HEK293T (cell line): Measurements from ENCODE around the gene PAPOLA.

ENCODE experiments used
- CTCF ChIA-PET: fragments of 350-600 bp; formaldehyde crosslinking; extraction: SDS; loops from one replicate; lab custom pipeline; 2021; ENCODE audit warnings: antibody characterized with exemption, inconsistent platforms; lab: Yijun Ruan, JAX
- POLR2A ChIA-PET: fragments of 350-600 bp; formaldehyde crosslinking; extraction: SDS; loops from one replicate; lab custom pipeline; 2020; ENCODE audit warnings: antibody characterized with exemption, inconsistent platforms; lab: Yijun Ruan, JAX
- DNase-seq: peaks from one replicate; pipeline ENCODE4 v3.0.0; 2012; ENCODE audit warnings: mixed read lengths; ENCODE audit errors: extremely low spot score
- ARNT ChIP-seq: fragments of 450-650 bp; IDR thresholded peaks from 2 replicates; pipeline ENCODE4 v1.6.1; 2017; ENCODE audit warnings: mild to moderate bottlenecking
- BHLHE40 ChIP-seq: fragments of 450-650 bp; IDR thresholded peaks from 2 replicates; pipeline ENCODE4 v1.6.1; 2016; ENCODE audit warnings: mild to moderate bottlenecking, moderate library complexity, borderline replicate concordance
- CTBP1 ChIP-seq: fragments of 450-650 bp; IDR thresholded peaks from 2 replicates; pipeline ENCODE4 v1.6.1; 2016; ENCODE audit warnings: borderline replicate concordance
- ELF4 ChIP-seq: fragments of 450-650 bp; IDR thresholded peaks from 2 replicates; pipeline ENCODE4 v1.6.1; 2017; ENCODE audit warnings: antibody characterized with exemption
- FOXA1 ChIP-seq: fragments of 450-650 bp; IDR thresholded peaks from 2 replicates; pipeline ENCODE4 v1.6.1; 2016; ENCODE audit warnings: mild to moderate bottlenecking
- FOXK2 ChIP-seq: fragments of 450-650 bp; IDR thresholded peaks from 2 replicates; pipeline ENCODE4 v1.6.1; 2016; ENCODE audit warnings: mild to moderate bottlenecking
- FOXM1 ChIP-seq: fragments of 450-650 bp; IDR thresholded peaks from 2 replicates; pipeline ENCODE4 v1.6.1; 2017; ENCODE audit warnings: mild to moderate bottlenecking, borderline replicate concordance
- HDGF ChIP-seq: fragments of 450-650 bp; IDR thresholded peaks from 2 replicates; pipeline ENCODE4 v1.6.1; 2017; ENCODE audit warnings: antibody characterized with exemption, borderline replicate concordance
- L3MBTL2 ChIP-seq: fragments of 450-650 bp; conservative IDR thresholded peaks from 2 replicates; pipeline ENCODE4 v1.6.1; 2016; ENCODE audit warnings: mild to moderate bottlenecking
- LEF1 ChIP-seq: fragments of 450-650 bp; IDR thresholded peaks from 2 replicates; pipeline ENCODE4 v1.6.1; 2017; ENCODE audit warnings: mild to moderate bottlenecking, borderline replicate concordance
- NFRKB ChIP-seq: fragments of 450-650 bp; IDR thresholded peaks from 2 replicates; pipeline ENCODE4 v1.6.1; 2016; ENCODE audit warnings: mild to moderate bottlenecking, moderate library complexity
- SP1 ChIP-seq: fragments of 450-650 bp; IDR thresholded peaks from 2 replicates; pipeline ENCODE4 v1.6.1; 2017
- SUZ12 ChIP-seq: fragments of 450-650 bp; IDR thresholded peaks from 2 replicates; pipeline ENCODE4 v1.6.1; 2016; ENCODE audit warnings: mild to moderate bottlenecking
- TARDBP ChIP-seq: fragments of 450-650 bp; IDR thresholded peaks from 2 replicates; pipeline ENCODE4 v1.6.1; 2016
- ZNF384 ChIP-seq: fragments of 450-650 bp; IDR thresholded peaks from 2 replicates; pipeline ENCODE4 v1.6.1; 2016
- TF ChIP-seq, protein P1 (sequence below): fragments of 450-650 bp; IDR thresholded peaks from 2 replicates; pipeline ENCODE4 v1.6.1; 2016

The PAPOLA gene

DNA sequence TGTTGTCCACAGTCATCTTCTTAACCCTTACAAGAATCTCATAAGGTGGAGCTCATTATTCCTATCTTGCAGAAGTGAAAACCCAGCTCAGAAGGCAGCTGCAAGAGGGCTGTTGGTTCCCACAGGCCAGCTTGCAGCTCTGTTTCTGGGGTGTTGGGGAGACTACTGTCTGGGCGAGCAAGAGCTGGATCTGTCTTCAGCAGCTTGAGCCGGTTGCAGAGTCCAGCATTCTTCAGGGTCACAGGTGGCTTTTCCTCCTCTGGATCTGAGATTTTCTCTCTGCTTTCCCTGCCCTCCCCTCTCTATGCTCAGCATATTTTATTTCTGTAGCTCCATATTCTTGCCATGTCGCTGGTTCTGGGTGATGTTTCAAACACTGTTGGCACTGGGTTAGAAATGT is 87.4 kb downstream of the PAPOLA start:
- no peak for TF ChIP-seq BHLHE40
- no peak for TF ChIP-seq FOXA1
- TF ChIP-seq HDGF = no peak
- TF ChIP-seq TARDBP = no peak
- no peak for TF ChIP-seq ZNF384
- TF ChIP-seq CTBP1 = no peak
- TF ChIP-seq L3MBTL2 = no peak
- TF ChIP-seq ARNT = no peak
- TF ChIP-seq FOXK2 = no peak
- no peak for TF ChIP-seq SUZ12
- no peak for TF ChIP-seq NFRKB
- no peak for TF ChIP-seq SP1
- TF ChIP-seq ELF4 = no peak
- TF ChIP-seq, protein P1, sequence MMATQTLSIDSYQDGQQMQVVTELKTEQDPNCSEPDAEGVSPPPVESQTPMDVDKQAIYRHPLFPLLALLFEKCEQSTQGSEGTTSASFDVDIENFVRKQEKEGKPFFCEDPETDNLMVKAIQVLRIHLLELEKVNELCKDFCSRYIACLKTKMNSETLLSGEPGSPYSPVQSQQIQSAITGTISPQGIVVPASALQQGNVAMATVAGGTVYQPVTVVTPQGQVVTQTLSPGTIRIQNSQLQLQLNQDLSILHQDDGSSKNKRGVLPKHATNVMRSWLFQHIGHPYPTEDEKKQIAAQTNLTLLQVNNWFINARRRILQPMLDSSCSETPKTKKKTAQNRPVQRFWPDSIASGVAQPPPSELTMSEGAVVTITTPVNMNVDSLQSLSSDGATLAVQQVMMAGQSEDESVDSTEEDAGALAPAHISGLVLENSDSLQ = no peak
- no peak for TF ChIP-seq LEF1
- no peak for TF ChIP-seq FOXM1
- ChIA-PET POLR2A (no interaction called here), CTCF (interaction anchor here (1.1 to 1.4 kb wide), 2 partner anchors 22 to 150 kb away, joined by 3 to 4 read pairs; no protein-coding TSS in a partner anchor)
- no peak for DNase-seq

DNA sequence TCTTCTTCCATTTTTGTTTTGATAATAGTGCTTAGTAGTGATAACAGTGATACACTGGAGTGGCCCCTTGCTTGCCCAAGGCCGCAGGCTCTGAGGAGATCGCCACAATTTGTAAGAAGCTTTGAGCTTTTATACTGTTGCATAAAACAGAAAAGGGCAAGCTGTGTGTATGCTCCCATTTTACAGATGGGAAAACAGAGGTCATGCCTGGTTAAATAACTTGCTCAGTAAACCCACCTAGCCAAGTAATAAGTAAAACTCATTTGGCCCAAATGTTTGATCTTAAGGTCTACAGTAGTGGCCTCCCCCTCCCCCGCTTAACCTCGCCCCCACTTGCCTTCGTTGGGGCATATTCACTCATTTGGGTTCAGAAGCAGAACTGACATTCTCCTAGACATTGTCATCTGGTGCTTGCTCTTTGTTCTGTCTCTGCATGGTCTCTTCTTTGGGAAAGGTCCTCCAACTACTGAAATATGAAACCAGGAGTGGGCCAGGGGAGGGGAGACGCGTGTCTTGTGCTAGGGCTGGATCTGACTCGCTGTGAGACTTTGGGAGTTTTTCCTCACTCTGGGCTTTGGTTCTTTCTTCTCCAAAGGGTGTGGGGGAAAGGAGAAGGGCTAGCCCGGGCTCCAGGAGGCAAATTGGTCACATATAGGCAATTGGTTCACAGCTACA is 88.1 kb downstream of the PAPOLA start:
- TF ChIP-seq, protein P1 = no peak
- TF ChIP-seq LEF1 (no peak), L3MBTL2 (no peak), SP1 (no peak), NFRKB (no peak), HDGF (no peak), ARNT (no peak), FOXM1 (no peak), SUZ12 (no peak), TARDBP (no peak), FOXA1 (no peak), BHLHE40 (no peak), CTBP1 (no peak), ZNF384 (no peak)
- POLR2A ChIA-PET = no interaction called here
- CTCF ChIA-PET = interaction anchor here (0.6 to 1.1 kb wide), 3 partner anchors 150 to 154 kb away, joined by 3 to 5 read pairs (median 4); no protein-coding TSS in a partner anchor
- DNase-seq = no peak

DNA sequence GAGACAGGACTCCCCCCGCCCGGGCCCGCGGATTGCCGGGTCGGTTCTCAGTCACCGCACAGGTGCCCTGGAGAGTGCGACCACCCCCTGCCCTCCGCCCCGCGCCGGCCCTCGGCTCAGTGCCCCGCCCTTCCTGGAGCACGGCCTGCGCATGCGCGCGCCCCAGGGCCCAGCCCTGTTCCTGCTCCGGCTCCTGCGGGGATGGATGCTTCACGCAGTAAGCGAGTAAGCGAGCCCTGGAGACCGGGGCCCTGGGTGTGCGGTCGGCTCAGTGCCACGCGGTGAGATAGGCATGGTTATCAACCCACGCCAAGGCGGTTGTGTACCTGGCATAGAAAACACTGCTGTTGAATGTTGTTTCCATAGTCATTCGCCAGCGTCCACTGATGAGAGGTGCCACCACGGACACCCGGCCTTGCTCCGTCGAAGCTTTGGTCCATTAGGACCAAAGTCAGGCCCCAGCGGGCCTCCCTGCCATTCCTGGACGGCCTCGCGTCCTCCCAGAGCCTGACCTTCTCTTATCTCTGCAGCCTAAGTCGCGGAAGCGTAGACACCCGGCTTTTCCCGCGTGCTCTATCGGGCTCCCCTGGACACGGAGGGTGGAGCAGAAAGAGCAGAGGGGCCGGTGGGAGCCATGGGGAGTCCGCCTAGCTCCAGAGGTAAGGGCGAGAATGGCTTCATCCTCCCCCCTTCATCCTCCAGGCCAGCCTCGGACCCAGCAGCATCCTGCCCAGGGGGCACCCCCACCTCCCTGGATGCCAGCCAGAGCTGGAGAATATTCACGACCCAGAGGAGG is 90.6 kb downstream of the PAPOLA start:
- TF ChIP-seq LEF1 (no peak), SP1 (no peak), FOXA1 (no peak), FOXK2 (no peak), ZNF384 (no peak), TARDBP (no peak)
- TF ChIP-seq, protein P1 = no peak
- DNase-seq = no peak
- ChIA-PET CTCF (no interaction called here), POLR2A (no interaction called here)

DNA sequence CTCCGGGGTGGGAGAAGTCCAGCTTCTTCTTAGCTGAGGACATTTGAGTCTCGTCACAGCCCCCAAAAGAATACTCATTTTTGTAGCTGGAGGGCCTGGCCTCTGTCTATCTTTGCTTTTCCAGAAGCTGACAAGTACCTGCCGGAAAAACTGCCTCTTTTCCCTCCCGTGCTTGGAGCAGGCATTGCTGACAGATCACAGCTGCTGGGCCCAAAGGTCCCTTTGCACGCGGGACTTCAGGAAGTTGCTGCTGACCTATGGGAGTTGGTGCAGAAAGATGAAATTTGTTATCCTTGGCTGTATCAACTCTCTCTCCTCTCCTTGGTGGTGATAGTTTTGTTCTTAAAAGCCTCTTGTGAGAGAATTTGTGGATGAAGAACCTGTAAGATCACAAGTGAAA is 92.8 kb downstream of the PAPOLA start:
- ChIA-PET POLR2A (no interaction called here), CTCF (no interaction called here)
- DNase-seq = no peak
- TF ChIP-seq CTBP1 (no peak), FOXM1 (no peak), LEF1 (no peak), ELF4 (no peak), L3MBTL2 (no peak), FOXA1 (no peak)
- TF ChIP-seq, protein P1 = no peak

DNA sequence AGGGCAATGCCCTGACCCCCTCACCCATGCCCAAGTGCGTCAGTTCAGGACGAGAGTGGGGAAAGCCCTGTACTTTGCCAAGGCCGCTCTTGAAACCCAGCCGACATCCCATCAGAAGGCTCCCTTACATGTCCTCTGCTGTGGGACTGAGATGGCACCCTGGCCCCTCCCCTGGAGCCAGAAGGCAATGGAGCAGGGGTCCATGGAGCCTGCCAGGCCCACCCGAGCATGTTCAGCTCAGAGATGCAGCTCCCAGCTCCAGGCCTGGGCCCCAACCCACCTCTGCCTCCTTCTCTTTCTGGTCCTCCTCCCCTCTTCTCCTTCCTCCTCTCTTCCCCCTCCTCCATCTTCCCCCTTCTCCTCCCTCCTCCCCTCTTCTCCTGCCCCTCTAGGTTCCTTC is 95.5 kb downstream of the PAPOLA start:
- ChIA-PET CTCF (no interaction called here), POLR2A (no interaction called here)
- no peak for TF ChIP-seq L3MBTL2
- no peak for TF ChIP-seq ZNF384
- TF ChIP-seq SP1 = no peak
- no peak for TF ChIP-seq NFRKB
- no peak for TF ChIP-seq HDGF
- TF ChIP-seq LEF1 = no peak
- TF ChIP-seq CTBP1 = no peak
- TF ChIP-seq FOXK2 = no peak
- no peak for TF ChIP-seq FOXM1
- no peak for TF ChIP-seq BHLHE40
- TF ChIP-seq, protein P1 = no peak
- TF ChIP-seq SUZ12 = no peak
- TF ChIP-seq FOXA1 = no peak
- TF ChIP-seq TARDBP = no peak
- no peak for DNase-seq
